BLaER1 treated with 17β-estradiol and CSF1 and Interleukin-3, amounts not matched to agents 10 nM and 100 nM (cell line): ENCODE data around the gene FHIT.

Experiments
- H3K27ac ChIP-seq, 11 experiments: shearing (Covaris generic); formaldehyde crosslinking; 2 replicates each; pipeline ENCODE4 v1.8.1; 2022
- H3K27me3 ChIP-seq, 11 experiments: shearing (Covaris generic); formaldehyde crosslinking; 2 replicates each; pipeline ENCODE4 v1.8.1; 2022
- H3K36me3 ChIP-seq, 11 experiments: shearing (Covaris generic); formaldehyde crosslinking; 2 replicates each; pipeline ENCODE4 v1.8.1; 2022
- H3K4me1 ChIP-seq, 10 experiments: shearing (Covaris generic); formaldehyde crosslinking; 2 replicates each; pipeline ENCODE4 v1.8.1; 2022
- H3K4me2 ChIP-seq, 11 experiments: shearing (Covaris generic); formaldehyde crosslinking; 2 replicates each; pipeline ENCODE4 v1.8.1; 2022
- H3K4me3 ChIP-seq, 10 experiments: shearing (Covaris generic); formaldehyde crosslinking; 2 replicates each; pipeline ENCODE4 v1.8.1; 2022
- H3K9ac ChIP-seq, 11 experiments: shearing (Covaris generic); formaldehyde crosslinking; 2 replicates each; pipeline ENCODE4 v1.8.1; 2022
- H3K9me3 ChIP-seq, 11 experiments: shearing (Covaris generic); formaldehyde crosslinking; replicated peaks in 1 of 11; 2 replicates each; pipeline ENCODE4 v1.8.1; 2022
- H4K20me1 ChIP-seq, 11 experiments: shearing (Covaris generic); formaldehyde crosslinking; 2 replicates each; pipeline ENCODE4 v1.8.1; 2022
- Cebpa-rat ChIP-seq, 11 experiments: shearing (Covaris generic); IDR thresholded peaks; 2 replicates each; pipeline ENCODE4 v1.8.1; 2022

Gene FHIT

GRCh38 chr3:59756934-59757333, 1494.3 kb downstream of the FHIT start:
- no peak for TF ChIP-seq Cebpa-rat (IDR thresholded peaks at IDR 0.05)
- H3K4me2 ChIP-seq: no peak overlapping the region
- no peaks in the 10 kb centered on the region for H3K36me3 ChIP-seq
- no peak overlapping the region for H3K4me3 ChIP-seq
- H4K20me1 ChIP-seq: no peaks in the 10 kb centered on the region
- H3K4me1 ChIP-seq: no peaks in the 10 kb centered on the region
- no peak overlapping the region for H3K9ac ChIP-seq
- H3K27ac ChIP-seq: no peak overlapping the region
- H3K27me3 ChIP-seq: no peaks in the 10 kb centered on the region
- H3K9me3 ChIP-seq: no peaks in the 10 kb centered on the region

GRCh38 chr3:59754456-59755129, 1496.7 kb downstream of the FHIT start:
- H3K27ac ChIP-seq: no peak overlapping the region
- peaks cover 0 to 3% (median 0%) of the 10 kb centered on the region in 10 experiments; a peak in 2 of 20 replicates for H3K4me1 ChIP-seq
- H4K20me1 ChIP-seq: no peaks in the 10 kb centered on the region
- H3K9me3 ChIP-seq: no peaks in the 10 kb centered on the region
- H3K4me2 ChIP-seq: no peak overlapping the region
- H3K27me3 ChIP-seq: no peaks in the 10 kb centered on the region
- no peak overlapping the region for H3K9ac ChIP-seq
- TF ChIP-seq Cebpa-rat (IDR thresholded peaks at IDR 0.05): no peak
- no peaks in the 10 kb centered on the region for H3K36me3 ChIP-seq
- no peak overlapping the region for H3K4me3 ChIP-seq

- no peak overlapping the region for H3K9ac ChIP-seq
- H3K4me2 ChIP-seq: no peak overlapping the region
- no peak overlapping the region for H3K27ac ChIP-seq
- no peaks in the 10 kb centered on the region for H4K20me1 ChIP-seq
- no peaks in the 10 kb centered on the region for H3K27me3 ChIP-seq
- no peak overlapping the region for H3K4me3 ChIP-seq
- no peaks in the 10 kb centered on the region for H3K36me3 ChIP-seq
- H3K9me3 ChIP-seq: no peaks in the 10 kb centered on the region
- no peak for TF ChIP-seq Cebpa-rat (IDR thresholded peaks at IDR 0.05)
- H3K4me1 ChIP-seq: peaks cover 0 to 10% (median 0%) of the 10 kb centered on the region in 10 experiments; a peak in 4 of 20 replicates
Measured at GRCh38 chr3:59753808-59754450, 1497.3 kb downstream of the FHIT start.

- Histone ChIP-seq H3K27me3 (no peaks in the 10 kb centered on the region), H3K27ac (no peak overlapping the region), H3K4me3 (no peak overlapping the region), H3K36me3 (no peaks in the 10 kb centered on the region), H4K20me1 (no peaks in the 10 kb centered on the region), H3K9ac (no peak overlapping the region), H3K4me2 (no peak overlapping the region), H3K9me3 (0 out of 22 replicates have a peak, but pooled peaks cover 0 to 3% (median 0%) of the 10 kb centered on the region in 11 experiments), H3K4me1 (peaks cover 0 to 17% (median 0%) of the 10 kb centered on the region in 10 experiments; a peak in 5 of 20 replicates)
- TF ChIP-seq Cebpa-rat (IDR thresholded peaks at IDR 0.05): no peak
Measured at GRCh38 chr3:59752925-59753324, 1498.3 kb downstream of the FHIT start.

GRCh38 chr3:59751606-59752005, 1499.6 kb downstream of the FHIT start:
- TF ChIP-seq Cebpa-rat (IDR thresholded peaks at IDR 0.05): no peak

GRCh38 chr3:59750391-59750790, 1500.9 kb downstream of the FHIT start:
- H3K36me3 ChIP-seq: no peaks in the 10 kb centered on the region
- H3K9me3 ChIP-seq: peaks cover 0 to 8% (median 0%) of the 10 kb centered on the region in 11 experiments; a peak in 3 of 22 replicates
- H4K20me1 ChIP-seq: no peaks in the 10 kb centered on the region
- no peak for TF ChIP-seq Cebpa-rat (IDR thresholded peaks at IDR 0.05)
- no peak overlapping the region for H3K4me3 ChIP-seq
- H3K9ac ChIP-seq: no peak overlapping the region
- peaks cover 0 to 17% (median 0%) of the 10 kb centered on the region in 10 experiments; a peak in 5 of 20 replicates for H3K4me1 ChIP-seq
- H3K4me2 ChIP-seq: no peak overlapping the region
- no peaks in the 10 kb centered on the region for H3K27me3 ChIP-seq
- no peak overlapping the region for H3K27ac ChIP-seq

More at GRCh38 chr3:59751606-59752005, 1499.6 kb downstream of the FHIT start:
- no peak overlapping the region for H3K9ac ChIP-seq
- peaks cover 0 to 3% (median 0%) of the 10 kb centered on the region in 11 experiments; a peak in 3 of 22 replicates for H3K9me3 ChIP-seq
- no peaks in the 10 kb centered on the region for H3K27me3 ChIP-seq
- no peak overlapping the region for H3K4me2 ChIP-seq
- no peaks in the 10 kb centered on the region for H4K20me1 ChIP-seq
- H3K36me3 ChIP-seq: no peaks in the 10 kb centered on the region
- peaks cover 0 to 17% (median 0%) of the 10 kb centered on the region in 10 experiments; a peak in 5 of 20 replicates for H3K4me1 ChIP-seq
- H3K4me3 ChIP-seq: no peak overlapping the region
- H3K27ac ChIP-seq: no peak overlapping the region

- Histone ChIP-seq H3K36me3 (no peaks in the 10 kb centered on the region), H3K4me2 (peak overlapping the region in 5 of 11 experiments; percentile 4 to 16 (median 10); a peak in 4 of 22 replicates), H4K20me1 (no peaks in the 10 kb centered on the region), H3K27ac (peak overlapping the region in 1 of 11 experiments; percentile 10; a peak in 1 of 22 replicates), H3K9ac (no peak overlapping the region), H3K4me1 (peaks cover 0 to 17% (median 0%) of the 10 kb centered on the region in 10 experiments; a peak in 5 of 20 replicates), H3K9me3 (peaks cover 0 to 8% (median 0%) of the 10 kb centered on the region in 11 experiments; a peak in 3 of 22 replicates), H3K4me3 (no peak overlapping the region), H3K27me3 (no peaks in the 10 kb centered on the region)
- TF ChIP-seq Cebpa-rat (IDR thresholded peaks at IDR 0.05): no peak
Measured at GRCh38 chr3:59749291-59749690, 1502.0 kb downstream of the FHIT start.

DNA sequence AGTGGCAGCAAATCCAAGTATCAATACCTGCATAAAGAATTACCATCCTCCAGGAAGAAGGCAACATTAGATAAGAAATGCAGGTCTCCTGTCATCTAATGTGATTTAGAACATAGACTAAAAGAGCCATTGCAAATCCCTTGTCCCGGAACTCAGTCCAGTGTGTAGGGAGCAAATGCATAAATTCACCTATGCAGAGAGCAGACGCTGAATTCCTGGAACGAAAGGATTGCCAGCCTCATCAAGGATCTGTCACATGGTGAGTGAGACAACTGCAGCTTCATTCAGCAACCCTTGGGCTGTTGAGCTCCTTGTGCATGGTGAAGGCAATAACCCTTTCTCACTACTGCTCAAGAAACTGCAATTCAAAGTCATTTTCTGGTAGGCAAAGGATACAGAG, 1504.7 kb downstream of the FHIT start:
- no peak overlapping the region for H3K27ac ChIP-seq
- TF ChIP-seq Cebpa-rat (IDR thresholded peaks at IDR 0.05): no peak
- H3K4me1 ChIP-seq: peaks cover 0 to 17% (median 0%) of the 10 kb centered on the region in 10 experiments; a peak in 5 of 20 replicates
- H3K4me2 ChIP-seq: no peak overlapping the region
- no peaks in the 10 kb centered on the region for H4K20me1 ChIP-seq
- no peaks in the 10 kb centered on the region for H3K36me3 ChIP-seq
- H3K9ac ChIP-seq: no peak overlapping the region
- no peaks in the 10 kb centered on the region for H3K27me3 ChIP-seq
- H3K4me3 ChIP-seq: no peak overlapping the region
- peaks cover 0 to 8% (median 0%) of the 10 kb centered on the region in 11 experiments; a peak in 3 of 22 replicates for H3K9me3 ChIP-seq

GRCh38 chr3:59737241-59737640, 1514.0 kb downstream of the FHIT start:
- H3K9ac ChIP-seq: no peak overlapping the region
- no peaks in the 10 kb centered on the region for H3K36me3 ChIP-seq
- H4K20me1 ChIP-seq: no peaks in the 10 kb centered on the region
- no peaks in the 10 kb centered on the region for H3K27me3 ChIP-seq
- H3K27ac ChIP-seq: no peak overlapping the region
- H3K4me3 ChIP-seq: no peak overlapping the region
- H3K4me2 ChIP-seq: no peak overlapping the region
- no peaks in the 10 kb centered on the region for H3K9me3 ChIP-seq
- TF ChIP-seq Cebpa-rat (IDR thresholded peaks at IDR 0.05): no peak
- H3K4me1 ChIP-seq: peaks cover 0 to 3% (median 0%) of the 10 kb centered on the region in 10 experiments; a peak in 5 of 20 replicates
